Common myeloid progenitor, CD34-positive (primary cell): ENCODE measurements around the gene TMEM200B.

Experiments used
- CTCF ChIA-PET: fragments of 350-600 bp; sonication (Branson Sonifier 250); formaldehyde crosslinking; loops from one replicate; lab custom pipeline; 2021; ENCODE audit warnings: antibody characterized with exemption; lab: Charles Lee
- POLR2A ChIA-PET: fragments of 350-600 bp; sonication (Branson Sonifier 250); formaldehyde crosslinking; loops from one replicate; lab custom pipeline; 2021; ENCODE audit warnings: antibody characterized with exemption; lab: Charles Lee
- DNase-seq, 3 donors: peaks; one replicate each; pipeline versions ENCODE4 v3.0.0 to v3.0.0-alpha.2; 2013
- H3K27ac ChIP-seq, 2 experiments: 1 replicate in 1 of 2; 2 replicates in 1 of 2; pipeline ENCODE4 v1.7.0; 2013; ENCODE audit warnings: inconsistent platforms in 2 of 2, low read length in 2 of 2, mild to moderate bottlenecking in 2 of 2, low read depth in 1 of 2, moderate library complexity in 1 of 2; ENCODE audit not compliant: severe bottlenecking in 2 of 2, insufficient read depth in 1 of 2, poor library complexity in 1 of 2
- H3K27me3 ChIP-seq, 5 experiments: replicated peaks in 2 of 5; 1 replicate in 3 of 5; 2 replicates in 2 of 5; pipeline versions ENCODE4 v1.6.1 to v1.7.0; 2013; ENCODE audit warnings: low read length in 4 of 5, mild to moderate bottlenecking in 2 of 5, moderate library complexity in 2 of 5, inconsistent platforms in 1 of 5; ENCODE audit not compliant: insufficient read depth in 5 of 5, control insufficient read depth in 4 of 5
- H3K36me3 ChIP-seq, 4 experiments: 1 replicate in 2 of 4; 2 replicates in 2 of 4; pipeline versions ENCODE4 v1.6.1 to v1.7.0; 2013; ENCODE audit warnings: low read length in 3 of 4, control low read depth in 1 of 4, mild to moderate bottlenecking in 1 of 4; ENCODE audit not compliant: control insufficient read depth in 4 of 4, insufficient read depth in 4 of 4
- H3K4me1 ChIP-seq, 4 experiments: 1 replicate in 3 of 4; 2 replicates in 1 of 4; pipeline versions ENCODE4 v1.6.1 to v1.7.1; 2013; ENCODE audit warnings: low read length in 3 of 4, mild to moderate bottlenecking in 3 of 4, control low read depth in 1 of 4, inconsistent platforms in 1 of 4, moderate library complexity in 1 of 4; ENCODE audit not compliant: control insufficient read depth in 4 of 4, insufficient read depth in 4 of 4; ENCODE audit errors: control extremely low read depth in 1 of 4
- H3K4me3 ChIP-seq, 7 experiments: 1 replicate in 4 of 7; 2 replicates in 3 of 7; pipeline versions ENCODE4 v1.5.1 to v1.7.0; 2013; ENCODE audit warnings: mild to moderate bottlenecking in 7 of 7, low read length in 6 of 7, moderate library complexity in 6 of 7, inconsistent platforms in 2 of 7, low read depth in 2 of 7, control low read depth in 1 of 7; ENCODE audit not compliant: insufficient read depth in 4 of 7, control insufficient read depth in 1 of 7; ENCODE audit errors: extremely low read depth in 1 of 7
- H3K9me3 ChIP-seq, 5 experiments: 1 replicate in 4 of 5; 2 replicates in 1 of 5; pipeline versions ENCODE4 v1.6.1 to v1.7.1; 2013; ENCODE audit warnings: low read length in 4 of 5, mild to moderate bottlenecking in 2 of 5, inconsistent platforms in 1 of 5, low read depth in 1 of 5, moderate library complexity in 1 of 5; ENCODE audit not compliant: control insufficient read depth in 4 of 5, insufficient read depth in 2 of 5; ENCODE audit errors: control extremely low read depth in 1 of 5
- WGBS: methylation state at CpG from one replicate; pipeline ENCODE4 v1.1.5; 2013; ENCODE audit not compliant: insufficient coverage; 5-methylcytosine and 5-hydroxymethylcytosine counted together

The TMEM200B gene

DNA sequence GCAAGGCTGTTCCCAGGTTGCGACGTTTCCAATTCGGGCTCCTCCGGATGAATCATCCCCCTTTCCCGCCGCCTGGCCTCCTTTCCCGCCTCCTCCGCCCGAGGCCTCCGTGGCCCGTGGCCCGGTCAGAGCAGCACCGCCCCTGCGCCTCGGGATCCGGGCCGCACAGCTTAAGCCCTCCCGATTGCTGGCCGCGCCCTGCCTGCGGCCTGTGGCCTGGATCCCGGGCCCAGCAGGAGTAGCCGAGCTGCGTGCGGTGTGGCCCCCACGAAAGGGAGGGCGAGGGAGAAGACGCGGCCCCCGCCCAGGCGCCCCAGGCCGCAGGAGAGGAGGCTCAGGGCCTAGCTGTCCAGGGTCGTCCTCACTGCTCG lies 1.0 kb downstream of the TMEM200B start:
- H3K36me3 ChIP-seq: peaks cover 2 to 13% (median 10%) of the 10 kb centered on the region in 4 experiments
- H3K27me3 ChIP-seq: peaks cover 0 to 70% (median 14%) of the 10 kb centered on the region in 5 experiments
- no peak overlapping the region for H3K27ac ChIP-seq
- whole genome bisulfite sequencing: 3% methylated on average over 25 of the region's 34 CpGs
- H3K4me1 ChIP-seq: peaks cover 0 to 35% (median 26%) of the 10 kb centered on the region in 4 experiments
- H3K9me3 ChIP-seq: no peaks in the 10 kb centered on the region
- H3K4me3 ChIP-seq: peak overlapping the region in 4 of 7 experiments; percentile 19 to 73 (median 62)
- peak in 1 of 3 donors; percentile 26 for DNase-seq
- CTCF ChIA-PET: interaction anchor here (0.8 to 2.0 kb wide), 3 partner anchors 11 to 80 kb away, joined by 3 to 8 read pairs (median 7); no protein-coding TSS in a partner anchor
- POLR2A ChIA-PET: no interaction called here

DNA sequence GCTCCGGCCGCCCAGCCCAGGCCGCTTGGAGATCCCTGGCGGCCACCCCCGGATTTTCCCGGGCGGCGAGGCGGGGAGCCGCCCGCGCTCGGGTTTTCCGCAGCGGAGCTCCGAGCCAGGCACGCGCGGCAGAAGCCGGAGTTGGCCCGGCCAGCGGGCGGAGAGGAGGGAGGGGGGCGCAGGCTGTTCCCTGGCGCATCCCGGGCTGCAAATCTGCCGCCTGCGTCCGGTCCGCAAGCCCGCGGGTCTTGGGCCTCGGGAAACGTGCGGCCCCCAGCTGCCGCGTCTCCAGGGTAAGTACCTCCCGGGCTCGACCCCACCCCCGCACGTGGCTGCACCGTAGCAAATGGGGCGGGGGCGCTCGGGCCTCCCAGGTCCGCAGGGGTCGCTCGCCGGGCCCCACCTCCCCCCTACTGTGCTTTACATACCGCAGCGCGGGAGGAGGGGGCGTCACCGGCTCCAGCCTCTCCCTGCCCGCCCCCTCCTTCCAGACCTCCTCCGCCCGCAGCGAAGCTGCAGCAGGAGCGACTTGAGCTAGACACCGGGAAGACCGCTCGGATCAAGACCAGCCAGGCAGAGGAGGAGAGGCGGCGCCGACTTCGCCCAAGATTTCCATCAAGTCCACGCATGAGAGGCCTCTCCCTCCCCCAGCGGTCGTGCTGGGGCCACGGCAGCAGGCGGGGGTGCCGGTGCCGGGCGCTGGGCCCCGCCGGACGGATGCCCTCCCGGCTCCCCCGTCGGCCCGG lies 1.6 kb downstream of the TMEM200B start:
- peak overlapping the region in 5 of 7 experiments; percentile 19 to 73 (median 33) for H3K4me3 ChIP-seq

DNA sequence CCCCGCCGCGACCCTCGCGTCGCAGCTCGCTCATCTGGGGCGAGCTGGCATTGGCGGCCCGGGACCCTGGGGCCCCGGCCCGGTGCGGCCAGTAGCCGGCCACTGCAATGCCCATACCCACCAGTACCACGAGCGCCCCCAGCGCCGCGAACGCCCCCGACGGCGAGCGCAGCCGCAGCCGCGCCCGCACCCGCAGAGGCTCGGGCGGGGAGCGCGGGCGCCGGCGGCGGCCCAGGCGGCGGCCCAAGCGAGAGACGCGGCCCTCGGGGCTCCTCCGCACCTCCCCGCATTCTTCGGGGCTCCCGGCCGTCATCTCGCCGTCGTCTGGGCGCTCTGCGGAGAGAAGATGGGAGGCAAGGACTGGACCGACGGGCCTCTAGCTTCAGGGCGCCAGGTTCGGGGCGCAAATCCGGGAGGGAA lies 2.2 kb downstream of the TMEM200B start:
- ChIA-PET CTCF (interaction anchor here (1.6 to 2.1 kb wide), 6 partner anchors 8 to 81 kb away, joined by 4 to 10 read pairs (median 6); no protein-coding TSS in a partner anchor), POLR2A (no interaction called here)
- peaks cover 0 to 70% (median 14%) of the 10 kb centered on the region in 5 experiments for H3K27me3 ChIP-seq
- H3K36me3 ChIP-seq: peaks cover 4 to 23% (median 14%) of the 10 kb centered on the region in 4 experiments
- 3% methylated on average over 53 of the region's 59 CpGs for WGBS
- H3K4me1 ChIP-seq: peaks cover 0 to 35% (median 26%) of the 10 kb centered on the region in 4 experiments
- H3K9me3 ChIP-seq: no peaks in the 10 kb centered on the region
- no peak for DNase-seq
- peak overlapping the region in 4 of 7 experiments; percentile 28 to 73 (median 36) for H3K4me3 ChIP-seq
- no peak overlapping the region for H3K27ac ChIP-seq

More for the DNA sequence above, 1.6 kb downstream of the TMEM200B start:
- WGBS: 1% methylated on average over 54 of the region's 81 CpGs
- Histone ChIP-seq H3K4me1 (peaks cover 0 to 35% (median 26%) of the 10 kb centered on the region in 4 experiments), H3K27ac (no peak overlapping the region), H3K27me3 (peaks cover 0 to 70% (median 14%) of the 10 kb centered on the region in 5 experiments), H3K36me3 (peaks cover 4 to 19% (median 12%) of the 10 kb centered on the region in 4 experiments), H3K9me3 (no peaks in the 10 kb centered on the region)
- DNase-seq: peak in 1 of 3 donors; percentile 26
- ChIA-PET POLR2A (no interaction called here), CTCF (interaction anchor here (0.8 to 2.1 kb wide), 7 partner anchors 8 to 81 kb away, joined by 3 to 10 read pairs (median 5); no protein-coding TSS in a partner anchor)

DNA sequence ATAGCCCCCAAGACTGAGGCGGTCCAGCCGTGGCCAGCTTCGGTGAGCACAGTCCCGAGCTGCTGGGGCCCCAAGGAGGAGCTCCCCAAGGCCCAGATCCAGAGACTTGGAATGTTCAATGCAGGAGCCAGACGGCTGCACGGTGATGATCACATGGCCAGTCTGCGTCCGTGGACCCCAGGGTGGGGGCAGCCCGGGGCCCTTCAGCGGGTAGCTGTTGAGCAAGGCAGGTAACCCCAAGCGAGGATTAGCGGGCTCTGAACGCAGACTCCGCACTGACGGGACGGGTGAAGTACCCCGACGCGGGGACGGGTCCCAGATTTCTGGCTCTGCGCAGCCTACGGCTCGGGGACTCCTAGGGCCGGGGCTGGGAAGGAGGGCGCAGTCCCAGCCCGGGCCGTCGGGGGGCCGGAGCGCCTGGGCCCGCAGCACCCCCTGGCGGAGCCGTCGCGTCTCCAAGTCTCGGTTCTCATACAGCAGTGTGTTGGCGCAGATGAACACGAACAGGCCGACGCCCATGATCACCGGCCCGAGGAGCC lies 2.7 kb downstream of the TMEM200B start:
- WGBS: 37% methylated on average over 37 of the region's 42 CpGs

DNA sequence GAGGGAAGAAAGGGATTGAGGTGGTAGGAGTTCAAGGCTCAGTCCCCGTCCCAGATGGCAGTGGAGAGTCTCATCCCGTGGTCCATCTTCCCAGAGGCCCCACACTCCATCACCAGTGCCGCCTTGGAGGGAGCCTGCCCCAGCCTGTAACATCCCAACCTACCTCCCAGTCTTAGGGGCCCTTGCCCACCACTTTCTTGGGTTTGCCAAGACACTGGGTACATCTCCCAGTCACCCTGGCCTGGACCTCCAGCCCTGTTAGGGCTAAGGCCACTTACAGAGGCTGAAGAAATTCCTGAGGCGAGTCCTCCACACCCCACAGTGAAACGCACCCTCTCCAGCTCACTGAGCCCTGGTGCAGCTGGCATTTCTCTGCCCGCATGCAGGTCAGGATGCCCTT lies 3.3 kb downstream of the TMEM200B start:
- peaks cover 0 to 35% (median 26%) of the 10 kb centered on the region in 4 experiments for H3K4me1 ChIP-seq
- POLR2A ChIA-PET: no interaction called here
- no peak overlapping the region for H3K4me3 ChIP-seq
- peaks cover 4 to 30% (median 19%) of the 10 kb centered on the region in 4 experiments for H3K36me3 ChIP-seq
- DNase-seq: no peak
- 99% methylated on average over 6 of the region's 6 CpGs for WGBS
- CTCF ChIA-PET: interaction anchor here (0.7 to 2.1 kb wide), 7 partner anchors 9 to 82 kb away, joined by 3 to 10 read pairs (median 4); no protein-coding TSS in a partner anchor
- no peak overlapping the region for H3K27ac ChIP-seq
- peaks cover 0 to 59% (median 14%) of the 10 kb centered on the region in 5 experiments for H3K27me3 ChIP-seq
- no peaks in the 10 kb centered on the region for H3K9me3 ChIP-seq

More for the DNA sequence above, 2.7 kb downstream of the TMEM200B start:
- CTCF ChIA-PET: interaction anchor here (0.7 to 2.1 kb wide), 8 partner anchors 9 to 82 kb away, joined by 3 to 10 read pairs (median 4); no protein-coding TSS in a partner anchor
- H3K36me3 ChIP-seq: peaks cover 4 to 25% (median 15%) of the 10 kb centered on the region in 4 experiments
- H3K4me1 ChIP-seq: peaks cover 0 to 35% (median 26%) of the 10 kb centered on the region in 4 experiments
- H3K27me3 ChIP-seq: peaks cover 0 to 65% (median 14%) of the 10 kb centered on the region in 5 experiments
- H3K27ac ChIP-seq: no peak overlapping the region
- no peaks in the 10 kb centered on the region for H3K9me3 ChIP-seq
- peak; percentile 71 to 84 (median 83) for DNase-seq
- POLR2A ChIA-PET: no interaction called here
- peak overlapping the region in 1 of 7 experiments; percentile 40 for H3K4me3 ChIP-seq

DNA sequence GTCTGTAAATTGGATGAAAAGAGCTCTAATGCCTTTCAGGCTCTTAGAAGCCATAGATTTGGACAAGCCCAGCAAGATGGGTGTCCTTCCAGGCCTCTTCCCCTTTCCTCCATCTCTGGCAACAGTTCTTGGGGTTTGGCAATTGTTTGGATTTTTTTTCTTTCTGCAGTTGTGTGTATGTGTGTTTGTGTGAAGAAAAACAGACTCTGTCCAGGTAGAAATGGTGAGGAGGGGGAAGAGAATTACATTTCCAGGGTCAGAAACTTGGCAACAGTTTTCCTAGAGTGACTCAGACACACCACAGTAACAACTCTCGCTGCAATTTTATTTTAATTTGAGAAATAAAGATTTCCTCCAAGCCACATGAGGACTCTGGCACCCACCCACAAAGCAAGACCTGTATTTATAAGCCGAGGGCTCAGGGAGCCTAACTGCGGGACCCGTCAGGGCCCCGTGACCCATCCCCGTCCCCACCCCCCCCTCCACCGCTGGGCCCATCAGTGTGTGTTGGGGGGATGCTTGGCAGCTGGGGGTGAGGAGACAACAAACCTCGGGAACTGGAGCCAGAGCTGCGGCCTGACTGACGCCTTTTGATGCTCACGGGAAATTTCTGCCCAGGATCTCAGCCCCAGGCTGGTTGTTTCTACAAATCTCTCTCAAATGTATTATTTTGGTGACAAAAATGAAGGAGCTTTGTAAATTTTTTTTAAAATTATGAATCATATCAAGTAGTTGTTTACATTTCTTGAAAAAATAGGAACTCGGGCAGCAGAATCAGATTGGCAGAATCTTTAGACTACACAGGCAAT lies 4.4 kb downstream of the TMEM200B start:
- no peaks in the 10 kb centered on the region for H3K9me3 ChIP-seq
- H3K36me3 ChIP-seq: peaks cover 4 to 35% (median 22%) of the 10 kb centered on the region in 4 experiments
- WGBS: 97% methylated on average over 5 of the region's 12 CpGs
- ChIA-PET CTCF (interaction anchor here (1.2 to 1.6 kb wide), 2 partner anchors 23 to 83 kb away, joined by 4 read pairs; no protein-coding TSS in a partner anchor), POLR2A (interaction anchor here (0.5 kb wide), 1 partner anchor 1589 kb away, joined by 3 read pairs; no protein-coding TSS in a partner anchor)
- no peak overlapping the region for H3K27ac ChIP-seq
- H3K4me3 ChIP-seq: no peak overlapping the region
- peaks cover 0 to 48% (median 13%) of the 10 kb centered on the region in 5 experiments for H3K27me3 ChIP-seq
- H3K4me1 ChIP-seq: peaks cover 0 to 31% (median 21%) of the 10 kb centered on the region in 4 experiments
- no peak for DNase-seq
